ENCODE measurements around the gene ELP4.

GRCh38 chr11:31619980-31620379 lies 110.4 kb downstream of the ELP4 start:
- TF ChIP-seq GATA2 (IDR thresholded peaks at IDR 0.05; ENCODE audit: low read depth, low read length) (no peak), GATA3 (IDR thresholded peaks at IDR 0.05; ENCODE audit: low read depth, low read length) (no peak)

All from SH-SY5Y (cell line).